ENCODE measurements around the gene SLC17A9.

The SLC17A9 gene

GRCh38 chr20:62940875-62941274 is 11.6 kb upstream of the SLC17A9 start:
- DNase-seq, result no peak

- no peak for DNase-seq
Observed at GRCh38 chr20:62941792-62942191, 10.7 kb upstream of the SLC17A9 start.

- no peak for DNase-seq
Observed at GRCh38 chr20:62942456-62942855, 10.1 kb upstream of the SLC17A9 start.

- no peak for DNase-seq
Observed at GRCh38 chr20:62943396-62943795, 9.1 kb upstream of the SLC17A9 start.

- no peak for DNase-seq
Observed at GRCh38 chr20:62944184-62944583, 8.3 kb upstream of the SLC17A9 start.

- DNase-seq, result no peak
Observed at GRCh38 chr20:62944746-62945145, 7.8 kb upstream of the SLC17A9 start.

GRCh38 chr20:62945771-62946339 is 6.7 kb upstream of the SLC17A9 start:
- DNase-seq, result no peak

GRCh38 chr20:62946918-62947317 is 5.6 kb upstream of the SLC17A9 start:
- no peak for DNase-seq

GRCh38 chr20:62947532-62948300 is 4.8 kb upstream of the SLC17A9 start:
- no peak for DNase-seq

GRCh38 chr20:62949153-62949821 is 3.2 kb upstream of the SLC17A9 start:
- no peak for DNase-seq

GRCh38 chr20:62949962-62950361 is 2.5 kb upstream of the SLC17A9 start:
- DNase-seq, result no peak

- no peak for DNase-seq
Observed at GRCh38 chr20:62950741-62951140, 1.8 kb upstream of the SLC17A9 start.

GRCh38 chr20:62951143-62951895 is 1.2 kb upstream of the SLC17A9 start:
- no peak for DNase-seq

GRCh38 chr20:62951896-62952372 is 575 bp upstream of the SLC17A9 start:
- DNase-seq, result no peak

- DNase-seq, result no peak
Observed at GRCh38 chr20:62952968-62953838, 694 bp downstream of the SLC17A9 start.

- peak; percentile 76 for DNase-seq
Observed at GRCh38 chr20:62953839-62954703, 1.6 kb downstream of the SLC17A9 start.

- DNase-seq, result no peak
Observed at GRCh38 chr20:62955519-62956386, 3.2 kb downstream of the SLC17A9 start.

- no peak for DNase-seq
Observed at GRCh38 chr20:62956387-62957135, 4.1 kb downstream of the SLC17A9 start.
